MCF 10A (cell line): ENCODE results near the gene SUSD2. TPM values are rescaled to one million over a fixed set of nuclear protein-coding genes. Genes with fewer than 3 reads are reported as not detected.
A peak's percentile ranks its signal among the peaks of the same experiment; 100 is the strongest.

Source experiments
- BruUV-seq: library from RNA; stranded (reverse); fragments of 400-500 nt; replicated peaks from 2 replicates; lab custom pipeline; 2021; lab: Mats Ljungman, UMichigan
- CTCF ChIA-PET: fragments of 300-600 bp; sonication (Branson Sonifier 250); formaldehyde crosslinking; extraction: SDS; loops from one replicate; lab custom pipeline; 2021; ENCODE audit warnings: antibody characterized with exemption, inconsistent platforms; lab: Yijun Ruan, JAX
- POLR2A ChIA-PET: fragments of 300-600, 350-650 bp; sonication (Branson Sonifier 250); formaldehyde crosslinking; extraction: SDS; loops from one replicate; lab custom pipeline; 2020; ENCODE audit warnings: antibody characterized with exemption, inconsistent platforms; lab: Yijun Ruan, JAX
- DNase-seq: peaks from one replicate; pipeline ENCODE4 v3.0.0-alpha.2; 2018; ENCODE audit not compliant: unreplicated experiment
- H3K27ac Mint-ChIP-seq: one replicate; pipeline ENCODE4 v1.8.0; 2022; ENCODE audit warnings: mild to moderate bottlenecking, low read depth, mixed read lengths; ENCODE audit not compliant: unreplicated experiment
- H3K27me3 Mint-ChIP-seq: one replicate; pipeline ENCODE4 v1.8.0; 2022; ENCODE audit warnings: mixed read lengths; ENCODE audit not compliant: insufficient read depth, unreplicated experiment
- H3K36me3 Mint-ChIP-seq: one replicate; pipeline ENCODE4 v1.8.0; 2022; ENCODE audit warnings: mild to moderate bottlenecking, moderate library complexity, mixed read lengths; ENCODE audit not compliant: insufficient read depth, unreplicated experiment
- H3K4me1 Mint-ChIP-seq: one replicate; pipeline ENCODE4 v1.8.0; 2022; ENCODE audit warnings: mixed read lengths; ENCODE audit not compliant: insufficient read depth, unreplicated experiment
- H3K4me3 Mint-ChIP-seq: one replicate; pipeline ENCODE4 v1.8.0; 2022; ENCODE audit warnings: mild to moderate bottlenecking, moderate library complexity, mixed read lengths; ENCODE audit not compliant: unreplicated experiment
- H3K9me3 Mint-ChIP-seq: one replicate; pipeline ENCODE4 v1.8.0; 2022; ENCODE audit warnings: mixed read lengths; ENCODE audit not compliant: unreplicated experiment
- CTCF ChIP-seq: fragments of 200-600 bp; IDR thresholded peaks from one replicate; pipeline ENCODE4 v1.8.0; 2022; ENCODE audit warnings: antibody characterized with exemption, mild to moderate bottlenecking; ENCODE audit not compliant: unreplicated experiment
- intact Hi-C: fragments of 100-400 bp; cut with micrococcal nuclease; formaldehyde crosslinking; loops from 2 replicates; pipeline ENCODE4 v1.14.1; 2022
- total RNA-seq: library from RNA; stranded (reverse); gene quantifications from 2 replicates; pipeline ENCODE4 v1.2.3, GENCODE V29; 2022

The SUSD2 gene
- total RNA-seq, 1 experiment from 2014 or later = 32.8 TPM

- ChIA-PET POLR2A (interaction anchor here (1.2 to 1.9 kb wide), 4 partner anchors 17 to 80 kb away, joined by 3 to 13 read pairs (median 4); partner anchors contain the start of gene SPECC1L), CTCF (interaction anchor here (0.7 to 2.8 kb wide), 14 partner anchors 8 to 162 kb away, joined by 3 to 23 read pairs (median 6); partner anchors contain the start of genes GGT5 and SUSD2)
- BruUV-seq = no TSS peak
- no peak for DNase-seq
- Mint-ChIP-seq H3K27ac (peak overlapping the region; percentile 54), H3K4me3 (no peak overlapping the region), H3K27me3 (no peaks in the 10 kb centered on the region), H3K4me1 (peaks cover 32% of the 10 kb centered on the region), H3K9me3 (no peaks in the 10 kb centered on the region), H3K36me3 (peaks cover 7% of the 10 kb centered on the region)
- intact Hi-C loops = no loop called here
- no peak for TF ChIP-seq CTCF
Observed at GRCh38 chr22:24190596-24191208, 9.4 kb downstream of the SUSD2 start.

GRCh38 chr22:24191381-24191841 lies 10.1 kb downstream of the SUSD2 start:
- ChIA-PET POLR2A (interaction anchor here (0.7 kb wide), 1 partner anchor 9 kb away, joined by 3 read pairs; no protein-coding TSS in a partner anchor), CTCF (interaction anchor here (0.5 to 2.8 kb wide), 6 partner anchors 11 to 174 kb away, joined by 3 to 23 read pairs (median 3); partner anchors contain the start of gene SUSD2)
- no peak for TF ChIP-seq CTCF
- Mint-ChIP-seq H3K27me3 (no peaks in the 10 kb centered on the region), H3K9me3 (no peaks in the 10 kb centered on the region), H3K27ac (peak overlapping the region; percentile 54), H3K4me1 (peaks cover 32% of the 10 kb centered on the region), H3K4me3 (no peak overlapping the region), H3K36me3 (peaks cover 7% of the 10 kb centered on the region)
- intact Hi-C loops = no loop called here
- no TSS peak for BruUV-seq
- no peak for DNase-seq

- Mint-ChIP-seq H3K27ac (no peak overlapping the region), H3K27me3 (no peaks in the 10 kb centered on the region), H3K36me3 (peaks cover 7% of the 10 kb centered on the region), H3K9me3 (no peaks in the 10 kb centered on the region), H3K4me3 (no peak overlapping the region), H3K4me1 (peaks cover 32% of the 10 kb centered on the region)
- no TSS peak for BruUV-seq
- no peak for TF ChIP-seq CTCF
- no peak for DNase-seq
- ChIA-PET POLR2A (interaction anchor here (0.7 kb wide), 1 partner anchor 9 kb away, joined by 3 read pairs; no protein-coding TSS in a partner anchor), CTCF (interaction anchor here (0.5 to 2.8 kb wide), 4 partner anchors 12 to 175 kb away, joined by 3 to 13 read pairs (median 3); no protein-coding TSS in a partner anchor)
- intact Hi-C loops = no loop called here
Observed at GRCh38 chr22:24191893-24192292, 10.6 kb downstream of the SUSD2 start.

- Mint-ChIP-seq H3K9me3 (no peaks in the 10 kb centered on the region), H3K4me1 (peaks cover 19% of the 10 kb centered on the region), H3K27me3 (no peaks in the 10 kb centered on the region), H3K27ac (no peak overlapping the region), H3K36me3 (no peaks in the 10 kb centered on the region), H3K4me3 (no peak overlapping the region)
- no peak for DNase-seq
- TF ChIP-seq CTCF = no peak
- no TSS peak for BruUV-seq
- POLR2A ChIA-PET = no interaction called here
- intact Hi-C loops = no loop called here
- CTCF ChIA-PET = interaction anchor here (1.4 kb wide), 1 partner anchor 9 kb away, joined by 11 read pairs; no protein-coding TSS in a partner anchor
Observed at GRCh38 chr22:24198682-24199052, 17.4 kb downstream of the SUSD2 start.
